SK-MEL-5 (cell line): ENCODE results near the gene VSTM4. TPM values are rescaled to one million over a fixed set of nuclear protein-coding genes. Genes with fewer than 3 reads are reported as not detected.

Experiments
- DNase-seq: peaks from one replicate; pipeline ENCODE4 v3.0.0-alpha.2; 2016; ENCODE audit warnings: low read depth, low spot score
- in situ Hi-C: cut with HindIII; loops from 2 replicates; pipeline ENCODE4 v1.10.0; 2016; ENCODE audit warnings: low sequenced_read_pairs, high pct_unique_total_duplicates, low pct_unique_long_range_greater_than_20kb
- polyA plus RNA-seq, 2 experiments: library from polyadenylated mRNA; depleted of rRNA; stranded (reverse); fragments of >200 nt; gene quantifications; 2 replicates each; pipeline ENCODE4 v1.2.3, GENCODE V29; 2015
- total RNA-seq: library from RNA; depleted of rRNA; stranded (reverse); fragments of >200 nt; shearing (Covaris generic); gene quantifications from 2 replicates; pipeline ENCODE4 v1.2.3, GENCODE V29; 2014; rRNA removed

The VSTM4 gene
- total RNA-seq, result not detected in 2 replicates
- polyA plus RNA-seq (2015; cell fraction: cytosol; rRNA removed), result not detected in 2 replicates
- polyA plus RNA-seq (2015; cell fraction: nucleus; rRNA removed), result not detected in 2 replicates

GRCh38 chr10:49115015-49115795 is at the start of gene VSTM4:
TSS of gene VSTM4 (minus strand) at chr10:49115522. CDS start at chr10:49115485, 37 bp downstream.
- in situ Hi-C loops, result no loop called here
- DNase-seq, result no peak

GRCh38 chr10:49164559-49165188 is 49.4 kb upstream of the VSTM4 start:
- in situ Hi-C loops, result no loop called here
- DNase-seq, result peak; percentile 54

GRCh38 chr10:49163741-49164140 is 48.4 kb upstream of the VSTM4 start:
- in situ Hi-C loops, result no loop called here
- DNase-seq, result no peak

- DNase-seq, result no peak
- in situ Hi-C loops, result no loop called here
Measured at GRCh38 chr10:49162761-49163310, 47.5 kb upstream of the VSTM4 start.

GRCh38 chr10:49162063-49162462 is 46.7 kb upstream of the VSTM4 start:
- DNase-seq, result no peak
- in situ Hi-C loops, result no loop called here

GRCh38 chr10:49161411-49161997 is 46.2 kb upstream of the VSTM4 start:
- peak; percentile 45 for DNase-seq
- in situ Hi-C loops, result no loop called here

- in situ Hi-C loops, result no loop called here
- no peak for DNase-seq
Measured at GRCh38 chr10:49160814-49161213, 45.5 kb upstream of the VSTM4 start.

- in situ Hi-C loops, result no loop called here
- DNase-seq, result no peak
Measured at GRCh38 chr10:49160110-49160509, 44.8 kb upstream of the VSTM4 start.

GRCh38 chr10:49158915-49159314 is 43.6 kb upstream of the VSTM4 start:
- in situ Hi-C loops, result no loop called here
- DNase-seq, result no peak

GRCh38 chr10:49158404-49158803 is 43.1 kb upstream of the VSTM4 start:
- DNase-seq, result no peak
- in situ Hi-C loops, result no loop called here

- in situ Hi-C loops, result no loop called here
- no peak for DNase-seq
Measured at GRCh38 chr10:49157229-49157628, 41.9 kb upstream of the VSTM4 start.

- DNase-seq, result no peak
- in situ Hi-C loops, result no loop called here
Measured at GRCh38 chr10:49154641-49155040, 39.3 kb upstream of the VSTM4 start.

- no peak for DNase-seq
- in situ Hi-C loops, result no loop called here
Measured at GRCh38 chr10:49153971-49154370, 38.6 kb upstream of the VSTM4 start.

- no peak for DNase-seq
- in situ Hi-C loops, result no loop called here
Measured at GRCh38 chr10:49153115-49153514, 37.8 kb upstream of the VSTM4 start.

GRCh38 chr10:49152663-49153062 is 37.3 kb upstream of the VSTM4 start:
- in situ Hi-C loops, result no loop called here
- no peak for DNase-seq

- DNase-seq, result no peak
- in situ Hi-C loops, result no loop called here
Measured at GRCh38 chr10:49152037-49152436, 36.7 kb upstream of the VSTM4 start.

GRCh38 chr10:49151481-49151880 is 36.2 kb upstream of the VSTM4 start:
- in situ Hi-C loops, result no loop called here

GRCh38 chr10:49151025-49151445 is 35.7 kb upstream of the VSTM4 start:
- in situ Hi-C loops, result no loop called here
- no peak for DNase-seq

More at GRCh38 chr10:49151481-49151880, 36.2 kb upstream of the VSTM4 start:
- DNase-seq, result no peak
